ENCODE results near the gene NT5DC3. TPM values are rescaled to one million over a fixed set of nuclear protein-coding genes. Genes with fewer than 3 reads are reported as not detected.

Gene NT5DC3
- total and polyA plus RNA-seq, 9 of the 15 experiments (the other 6 are each of a cell fraction or from before 2014, with no cell fraction given) = 6.3 to 33.5 (median 24.5) TPM

DNA sequence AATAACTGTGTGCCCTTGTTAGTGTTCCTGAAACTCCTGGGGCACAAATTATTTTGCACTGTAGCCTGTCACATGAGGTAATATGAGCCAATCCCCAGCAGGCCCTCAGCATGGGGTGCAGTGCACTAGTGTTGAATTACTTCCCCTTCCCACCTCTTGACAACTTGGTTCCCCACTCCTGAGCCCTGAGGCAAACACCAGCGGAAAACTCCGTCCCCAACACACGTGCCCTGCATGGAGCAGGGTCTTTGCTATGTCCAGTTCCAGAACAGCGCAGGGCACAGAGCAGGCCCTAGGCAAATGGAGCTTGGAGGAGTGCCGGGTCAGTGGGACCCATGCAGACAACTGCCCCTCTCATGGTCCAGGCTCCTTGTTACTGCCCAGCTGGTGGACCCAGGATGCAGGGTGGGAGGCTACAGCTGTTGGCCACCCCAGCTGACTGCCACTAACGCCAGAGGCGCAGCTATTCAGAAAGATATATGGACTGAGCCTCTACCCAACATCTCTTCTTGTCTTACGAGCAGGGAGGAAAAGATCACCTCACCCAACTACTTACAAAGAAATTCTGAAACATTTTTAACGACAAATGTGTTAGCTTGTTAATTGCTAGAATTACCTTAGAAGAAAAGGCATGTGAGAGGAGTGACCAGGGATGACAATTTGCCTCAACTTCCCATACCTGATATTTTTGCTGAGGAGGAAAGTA lies 71.6 kb downstream of the NT5DC3 start:
- Histone ChIP-seq H3K9ac (ENCODE audit: insufficient read depth in 1 of 2, low read depth in 2 of 2, low read length in 2 of 2) (0 out of 4 replicates have a peak overlapping the region, but pooled peaks of 1 of the 2 experiments have one; percentile 28), H3K36me3 (ENCODE audit: control insufficient read depth, insufficient read depth, low read length) (peaks cover 74% of the 10 kb centered on the region; the same call in 2 of the 3 replicates), H4K20me1 (replicated peaks; ENCODE audit: control insufficient read depth, insufficient read depth, low read length) (no peaks in the 10 kb centered on the region), H3K27me3 (ENCODE audit: control insufficient read depth in 2 of 2, insufficient read depth in 2 of 2, low read length in 2 of 2) (no peaks in the 10 kb centered on the region), H3K4me2 (ENCODE audit: insufficient read depth, low read length) (no peak overlapping the region), H2AFZ (ENCODE audit: low read depth, low read length) (no peak overlapping the region), H3K4me1 (replicated peaks in 1 of 2; ENCODE audit: control insufficient read depth in 2 of 2, insufficient read depth in 2 of 2, low read length in 2 of 2) (peaks cover 0 to 5% of the 10 kb centered on the region in 2 experiments; a peak in 1 of 5 replicates), H3K27ac (ENCODE audit: extremely low read depth, low read depth, low read length) (no peak overlapping the region), H3K9me1 (ENCODE audit: control insufficient read depth, insufficient read depth, low read length) (peaks cover 4% of the 10 kb centered on the region), H3K79me2 (ENCODE audit: control insufficient read depth, insufficient read depth, low read length) (no peaks in the 10 kb centered on the region), H3K9me3 (replicated peaks; ENCODE audit: control insufficient read depth, insufficient read depth, low read depth, low read length) (no peaks in the 10 kb centered on the region), H3K4me3 (no peak overlapping the region)
- CTCF ChIA-PET (ENCODE audit: low intra/inter-chr PET ratio) = interaction anchor here (1.4 kb wide), 1 partner anchor 101 kb away, joined by 4 read pairs; no protein-coding TSS in a partner anchor
- WGBS (ENCODE audit: insufficient coverage, low coverage, missing lambda C conversion rate) = 96% methylated on average over 7 of the region's 9 CpGs
- no TSS peak for BruUV-seq (replicated peaks)
- DNase-seq (ENCODE audit: extremely low read depth in 1 of 4, low spot score in 3 of 4) (no peak), FAIRE-seq (no peak), ATAC-seq (no peak)
- intact Hi-C loops (cut with micrococcal nuclease) = no loop called here
- in situ Hi-C loops (cut with MboI) = no loop called here
- POLR2A ChIA-PET = interaction anchor here (0.7 kb wide), 1 partner anchor 66 kb away, joined by 3 read pairs; no protein-coding TSS in a partner anchor
- TF ChIP-seq PPARD (CRISPR knock-in tag; IDR thresholded peaks at IDR 0.05) = no peak
- no peak for TF ChIP-seq XRCC3 (IDR thresholded peaks at IDR 0.05)
- TF ChIP-seq PATZ1 (CRISPR knock-in tag; IDR thresholded peaks at IDR 0.05; ENCODE audit: borderline replicate concordance) = no peak
- no peak for TF ChIP-seq ELF4 (CRISPR knock-in tag; IDR thresholded peaks at IDR 0.05)
- TF ChIP-seq, protein P1, sequence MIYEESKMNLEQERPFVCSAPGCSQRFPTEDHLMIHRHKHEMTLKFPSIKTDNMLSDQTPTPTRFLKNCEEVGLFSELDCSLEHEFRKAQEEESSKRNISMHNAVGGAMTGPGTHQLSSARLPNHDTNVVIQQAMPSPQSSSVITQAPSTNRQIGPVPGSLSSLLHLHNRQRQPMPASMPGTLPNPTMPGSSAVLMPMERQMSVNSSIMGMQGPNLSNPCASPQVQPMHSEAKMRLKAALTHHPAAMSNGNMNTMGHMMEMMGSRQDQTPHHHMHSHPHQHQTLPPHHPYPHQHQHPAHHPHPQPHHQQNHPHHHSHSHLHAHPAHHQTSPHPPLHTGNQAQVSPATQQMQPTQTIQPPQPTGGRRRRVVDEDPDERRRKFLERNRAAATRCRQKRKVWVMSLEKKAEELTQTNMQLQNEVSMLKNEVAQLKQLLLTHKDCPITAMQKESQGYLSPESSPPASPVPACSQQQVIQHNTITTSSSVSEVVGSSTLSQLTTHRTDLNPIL (CRISPR knock-in tag; IDR thresholded peaks at IDR 0.05) = no peak
- no peak for TF ChIP-seq NBN (IDR thresholded peaks at IDR 0.05; ENCODE audit: low read depth)
- no peak for TF ChIP-seq PHF8 (IDR thresholded peaks at IDR 0.05; ENCODE audit: borderline replicate concordance, low read length)
- TF ChIP-seq SLC30A9 (CRISPR knock-in tag; IDR thresholded peaks at IDR 0.05) = no peak
- TF ChIP-seq MECOM (CRISPR knock-in tag; IDR thresholded peaks at IDR 0.05) = no peak
- TF ChIP-seq ZNF551 (CRISPR knock-in tag; IDR thresholded peaks at IDR 0.05) = no peak
- TF ChIP-seq JUN (IDR thresholded peaks at IDR 0.05; ENCODE audit: borderline replicate concordance, low read depth, low read length) = no peak
- no peak for TF ChIP-seq JUN (CRISPR knock-in tag; IDR thresholded peaks at IDR 0.05; ENCODE audit: borderline replicate concordance)
- no peak for TF ChIP-seq ETS2 (tag; IDR thresholded peaks at IDR 0.05; ENCODE audit: borderline replicate concordance, poor library complexity, severe bottlenecking)
- no peak for TF ChIP-seq KDM2B (CRISPR knock-in tag; IDR thresholded peaks at IDR 0.05)
- no peak for TF ChIP-seq MLLT1 (IDR thresholded peaks at IDR 0.05)
- TF ChIP-seq, protein P2, sequence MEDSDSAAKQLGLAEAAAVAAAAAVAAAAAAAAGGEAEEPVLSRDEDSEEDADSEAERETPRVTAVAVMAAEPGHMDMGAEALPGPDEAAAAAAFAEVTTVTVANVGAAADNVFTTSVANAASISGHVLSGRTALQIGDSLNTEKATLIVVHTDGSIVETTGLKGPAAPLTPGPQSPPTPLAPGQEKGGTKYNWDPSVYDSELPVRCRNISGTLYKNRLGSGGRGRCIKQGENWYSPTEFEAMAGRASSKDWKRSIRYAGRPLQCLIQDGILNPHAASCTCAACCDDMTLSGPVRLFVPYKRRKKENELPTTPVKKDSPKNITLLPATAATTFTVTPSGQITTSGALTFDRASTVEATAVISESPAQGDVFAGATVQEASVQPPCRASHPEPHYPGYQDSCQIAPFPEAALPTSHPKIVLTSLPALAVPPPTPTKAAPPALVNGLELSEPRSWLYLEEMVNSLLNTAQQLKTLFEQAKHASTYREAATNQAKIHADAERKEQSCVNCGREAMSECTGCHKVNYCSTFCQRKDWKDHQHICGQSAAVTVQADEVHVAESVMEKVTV (CRISPR knock-in tag; IDR thresholded peaks at IDR 0.05) = no peak
